WERI-Rb-1 (cell line): ENCODE data around the gene IL18RAP.

ENCODE experiments used
- DNase-seq: peaks from one replicate; pipeline ENCODE4 v3.0.0-alpha.2; 2020
- H3K27ac ChIP-seq: fragments of 250-450 bp; sonication (Bioruptor Pico); 2 replicates; pipeline ENCODE4 v1.5.1; 2020; ENCODE audit warnings: mild to moderate bottlenecking, moderate library complexity
- H3K27me3 ChIP-seq: fragments of 250-450 bp; sonication (Bioruptor Pico); 2 replicates; pipeline ENCODE4 v1.5.1; 2021; ENCODE audit warnings: mild to moderate bottlenecking, low read depth, moderate library complexity; ENCODE audit not compliant: insufficient read depth, severe bottlenecking
- H3K36me3 ChIP-seq: fragments of 250-450 bp; sonication (Bioruptor Pico); 2 replicates; pipeline ENCODE4 v1.5.1; 2020; ENCODE audit warnings: mild to moderate bottlenecking, moderate library complexity
- H3K4me3 ChIP-seq: 2 replicates; pipeline ENCODE4 v1.5.1; 2011; ENCODE audit warnings: low read depth, mild to moderate bottlenecking, control low read depth, low read length
- H3K9me3 ChIP-seq: fragments of 250-450 bp; sonication (Bioruptor Pico); 2 replicates; pipeline ENCODE4 v1.5.1; 2021; ENCODE audit warnings: mild to moderate bottlenecking, moderate library complexity; ENCODE audit not compliant: severe bottlenecking
- CTCF ChIP-seq: IDR thresholded peaks from 2 replicates; pipeline ENCODE4 v1.5.1; 2011; ENCODE audit warnings: low read depth, mild to moderate bottlenecking, control low read depth, inconsistent platforms, low read length

The IL18RAP gene

GRCh38 chr2:102412199-102412598 lies 10.8 kb upstream of the IL18RAP start:
- Histone ChIP-seq H3K9me3 (no peaks in the 10 kb centered on the region), H3K27ac (no peak overlapping the region), H3K27me3 (peaks cover 45% of the 10 kb centered on the region), H3K36me3 (no peaks in the 10 kb centered on the region), H3K4me3 (no peak overlapping the region)
- DNase-seq, result no peak
- no peak for TF ChIP-seq CTCF

- TF ChIP-seq CTCF, result no peak
- DNase-seq, result no peak
- no peaks in the 10 kb centered on the region for H3K36me3 ChIP-seq
- H3K27ac ChIP-seq, result no peak overlapping the region
- peaks cover 69% of the 10 kb centered on the region for H3K27me3 ChIP-seq
- no peak overlapping the region for H3K4me3 ChIP-seq
- H3K9me3 ChIP-seq, result no peaks in the 10 kb centered on the region
Observed at GRCh38 chr2:102417946-102418345, 5.0 kb upstream of the IL18RAP start.

GRCh38 chr2:102418421-102418961 lies 4.5 kb upstream of the IL18RAP start:
- Histone ChIP-seq H3K27ac (no peak overlapping the region), H3K4me3 (no peak overlapping the region), H3K36me3 (no peaks in the 10 kb centered on the region), H3K9me3 (no peaks in the 10 kb centered on the region), H3K27me3 (peaks cover 75% of the 10 kb centered on the region)
- TF ChIP-seq CTCF, result no peak
- DNase-seq, result no peak

GRCh38 chr2:102420290-102420689 lies 2.7 kb upstream of the IL18RAP start:
- Histone ChIP-seq H3K9me3 (no peaks in the 10 kb centered on the region), H3K27me3 (peaks cover 75% of the 10 kb centered on the region), H3K4me3 (no peak overlapping the region), H3K27ac (no peak overlapping the region), H3K36me3 (no peaks in the 10 kb centered on the region)
- TF ChIP-seq CTCF, result no peak
- DNase-seq, result no peak

GRCh38 chr2:102421890-102422759 lies 835 bp upstream of the IL18RAP start:
- no peak for TF ChIP-seq CTCF
- Histone ChIP-seq H3K27ac (no peak overlapping the region), H3K4me3 (no peak overlapping the region), H3K9me3 (no peaks in the 10 kb centered on the region), H3K36me3 (no peaks in the 10 kb centered on the region), H3K27me3 (peaks cover 65% of the 10 kb centered on the region)
- no peak for DNase-seq
